ENCODE data around the gene LMOD1. TPM values are rescaled to one million over a fixed set of nuclear protein-coding genes. Genes with fewer than 3 reads are reported as not detected.
A peak's percentile ranks its signal among the peaks of the same experiment; 100 is the strongest.

LMOD1 gene
- total and polyA plus RNA-seq, 2 of the 8 experiments (the other 6 are each of a cell fraction or from before 2014, with no cell fraction given), result 0.77 to 1.4 TPM

DNA sequence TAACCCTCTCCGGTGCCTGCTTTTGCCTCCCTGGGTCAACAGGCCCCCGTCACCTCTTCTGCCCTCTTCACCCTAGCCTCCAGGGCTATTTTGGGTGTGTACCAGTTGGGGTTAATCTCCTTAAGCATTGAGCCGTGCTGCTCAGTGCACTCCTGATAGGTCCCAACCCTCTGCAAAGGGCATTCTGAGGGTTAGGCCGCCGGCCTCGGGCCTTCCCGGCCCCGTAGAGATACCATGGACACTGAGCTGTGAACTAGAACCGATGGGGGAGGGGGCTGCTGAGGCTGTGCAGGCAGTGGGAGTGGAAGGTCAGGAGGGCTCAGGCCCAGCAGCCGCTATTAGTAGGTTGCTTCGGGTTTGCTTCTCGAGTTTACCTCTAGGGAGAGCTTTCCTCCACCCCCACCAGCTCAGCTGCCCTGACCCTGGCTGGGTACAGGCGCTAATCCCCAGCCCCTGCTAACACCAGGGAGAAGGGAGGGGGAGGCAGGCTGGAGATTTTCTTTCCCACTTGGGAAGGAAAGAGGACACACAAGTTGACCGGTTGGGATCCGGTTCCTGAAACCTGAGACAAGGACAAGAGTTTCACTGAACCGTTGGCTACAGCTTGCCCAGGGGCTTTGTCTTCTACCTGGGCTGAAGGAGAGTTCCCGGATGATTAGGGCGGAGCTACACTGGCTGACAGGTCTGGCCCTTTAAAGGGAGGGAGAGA is 4.8 kb downstream of the LMOD1 start:
- Histone ChIP-seq H4K8ac (ENCODE audit: extremely low read depth, insufficient read depth, low read length) (peak overlapping the region; percentile 90; the same call in 1 of the 2 replicates), H2AK5ac (ENCODE audit: low read depth, low read length) (no peak overlapping the region), H3K4me1 (replicated peaks in 1 of 4; ENCODE audit: control insufficient read depth in 3 of 4, insufficient read depth in 4 of 4, low read length in 3 of 4) (peaks cover 7 to 19% (median 10%) of the 10 kb centered on the region in 4 experiments), H2AFZ (ENCODE audit: low read length) (peak overlapping the region; percentile 63; the same call in 1 of the 2 replicates), H3K14ac (ENCODE audit: insufficient read length) (no peak overlapping the region), H2BK12ac (ENCODE audit: low read depth, low read length) (peak overlapping the region; percentile 88; the same call in 1 of the 2 replicates), H3K79me1 (ENCODE audit: low read depth, low read length) (no peaks in the 10 kb centered on the region), H3K23ac (ENCODE audit: insufficient read length) (no peak overlapping the region), H4K20me1 (replicated peaks in 1 of 2; ENCODE audit: control insufficient read depth in 1 of 2, insufficient read depth in 2 of 2, low read length in 2 of 2) (no peaks in the 10 kb centered on the region), H2BK5ac (ENCODE audit: low read depth, low read length) (peak overlapping the region; percentile 98), H2BK120ac (replicated peaks; ENCODE audit: low read depth, low read length) (peak overlapping the region; percentile 89), H3K9me3 (ENCODE audit: insufficient read depth in 2 of 2, low read depth in 1 of 2, low read length in 1 of 2) (no peaks in the 10 kb centered on the region), H3K27me3 (replicated peaks in 1 of 4; ENCODE audit: control insufficient read depth in 3 of 4, extremely low read depth in 1 of 4, insufficient read depth in 3 of 4, low read length in 3 of 4) (peaks cover 0 to under 1% (median under 1%) of the 10 kb centered on the region in 4 experiments; a peak in 3 of 7 replicates), H2BK20ac (ENCODE audit: low read length) (0 out of 2 replicates have a peak overlapping the region, but pooled peaks have one; percentile 9), H3K18ac (ENCODE audit: extremely low read depth, low read length) (peak overlapping the region; percentile 91), H2BK15ac (ENCODE audit: low read length) (peak overlapping the region; percentile 92; the same call in 1 of the 2 replicates), H4K91ac (replicated peaks; ENCODE audit: insufficient read length, low read length) (peak overlapping the region; percentile 70), H3K9ac (replicated peaks in 1 of 4; ENCODE audit: extremely low read depth in 1 of 4, low read depth in 3 of 4, low read length in 3 of 4) (peak overlapping the region in 3 of 4 experiments; percentile 2 to 74 (median 72); a peak in 5 of 7 replicates), H4K5ac (ENCODE audit: insufficient read length, low read depth, low read length) (peak overlapping the region; percentile 86), H3K56ac (replicated peaks; ENCODE audit: insufficient read length, low read depth, low read length) (peak overlapping the region; percentile 5), H3K23me2 (ENCODE audit: low read depth, low read length) (peaks cover 6% of the 10 kb centered on the region), H3K27ac (ENCODE audit: low read depth, low read length) (peak overlapping the region; percentile 87), H3K4ac (replicated peaks; ENCODE audit: insufficient read length, low read depth, low read length) (peak overlapping the region; percentile 63), H3K4me2 (ENCODE audit: insufficient read depth in 1 of 2, low read depth in 2 of 2, low read length in 2 of 2) (peak overlapping the region; percentile 71 to 74), H3K4me3 (ENCODE audit: extremely low read depth in 1 of 4, insufficient read depth in 2 of 4, low read depth in 3 of 4, low read length in 4 of 4) (peak overlapping the region; percentile 6 to 53 (median 22); a peak in 6 of 8 replicates), H3K36me3 (ENCODE audit: control insufficient read depth in 2 of 4, insufficient read depth in 4 of 4, low read length in 3 of 4) (no peaks in the 10 kb centered on the region; a peak in 1 of 8 replicates), H3K79me2 (ENCODE audit: control insufficient read depth in 1 of 2, insufficient read depth in 2 of 2, low read length in 2 of 2) (no peaks in the 10 kb centered on the region)
- ChIA-PET POLR2A (ENCODE audit: partially characterized antibody) (interaction anchor here (0.6 to 2.0 kb wide), 12 partner anchors 11 to 60 kb away, joined by 3 to 15 read pairs (median 4); partner anchors contain the start of gene TIMM17A), CTCF (ENCODE audit: partially characterized antibody) (interaction anchor here (0.6 to 8.4 kb wide), 7 partner anchors 9 to 177 kb away, joined by 3 to 145 read pairs (median 6); no protein-coding TSS in a partner anchor)
- 13% methylated on average over 18 of the region's 18 CpGs; no CpG with 5 or more reads in 1 of the 2 experiments for WGBS, 2 experiments (ENCODE audit: extremely low coverage in 1 of 2, insufficient coverage in 1 of 2, insufficient read length in 1 of 2, insufficient replicate concordance in 2 of 2, low coverage in 1 of 2, low lambda C conversion rate in 2 of 2, missing lambda C conversion rate in 1 of 2)
- DNase-seq (ENCODE audit: low read depth in 1 of 2, low spot score in 2 of 2) (peak; percentile 77 to 83), FAIRE-seq (peak; percentile 100)
- TF ChIP-seq POU5F1 (IDR thresholded peaks at IDR 0.05; ENCODE audit: low read depth, low read length) (no peak), POLR2AphosphoS5 (IDR thresholded peaks at IDR 0.05; ENCODE audit: low read depth, low read length) (peak; percentile 48; the same call in 1 of the 2 replicates), SAP30 (IDR thresholded peaks at IDR 0.05; ENCODE audit: insufficient read depth, insufficient replicate concordance, low read length) (no peak), RBBP5 (IDR thresholded peaks at IDR 0.05; ENCODE audit: borderline replicate concordance, low read depth, low read length) (peak; percentile 73), SIN3A (conservative IDR thresholded peaks at IDR 0.05 in 1 of 2, IDR thresholded peaks at IDR 0.05 in 1 of 2; ENCODE audit: low read depth in 1 of 2, low read length in 2 of 2) (peak in 1 of 2 experiments; percentile 49; a peak in 1 of 4 replicates), POLR2A (IDR thresholded peaks at IDR 0.05; ENCODE audit: control extremely low read depth in 1 of 2, low read depth in 2 of 2, low read length in 2 of 2) (peak; percentile 65 to 73; a peak in 2 of 3 replicates), TAF1 (IDR thresholded peaks at IDR 0.05; ENCODE audit: low read depth, low read length) (peak; percentile 48), TAF7 (optimal IDR thresholded peaks at IDR 0.05; ENCODE audit: borderline replicate concordance, low read depth, low read length) (peak; percentile 34), KDM5A (IDR thresholded peaks at IDR 0.05; ENCODE audit: low read length) (no peak), TEAD4 (IDR thresholded peaks at IDR 0.05; ENCODE audit: low read depth, low read length) (no peak; the same call in 1 of the 2 replicates), TBP (IDR thresholded peaks at IDR 0.05; ENCODE audit: low read depth, low read length) (peak; percentile 71)
